ENCODE results near the gene FAM131A.

FAM131A gene

DNA sequence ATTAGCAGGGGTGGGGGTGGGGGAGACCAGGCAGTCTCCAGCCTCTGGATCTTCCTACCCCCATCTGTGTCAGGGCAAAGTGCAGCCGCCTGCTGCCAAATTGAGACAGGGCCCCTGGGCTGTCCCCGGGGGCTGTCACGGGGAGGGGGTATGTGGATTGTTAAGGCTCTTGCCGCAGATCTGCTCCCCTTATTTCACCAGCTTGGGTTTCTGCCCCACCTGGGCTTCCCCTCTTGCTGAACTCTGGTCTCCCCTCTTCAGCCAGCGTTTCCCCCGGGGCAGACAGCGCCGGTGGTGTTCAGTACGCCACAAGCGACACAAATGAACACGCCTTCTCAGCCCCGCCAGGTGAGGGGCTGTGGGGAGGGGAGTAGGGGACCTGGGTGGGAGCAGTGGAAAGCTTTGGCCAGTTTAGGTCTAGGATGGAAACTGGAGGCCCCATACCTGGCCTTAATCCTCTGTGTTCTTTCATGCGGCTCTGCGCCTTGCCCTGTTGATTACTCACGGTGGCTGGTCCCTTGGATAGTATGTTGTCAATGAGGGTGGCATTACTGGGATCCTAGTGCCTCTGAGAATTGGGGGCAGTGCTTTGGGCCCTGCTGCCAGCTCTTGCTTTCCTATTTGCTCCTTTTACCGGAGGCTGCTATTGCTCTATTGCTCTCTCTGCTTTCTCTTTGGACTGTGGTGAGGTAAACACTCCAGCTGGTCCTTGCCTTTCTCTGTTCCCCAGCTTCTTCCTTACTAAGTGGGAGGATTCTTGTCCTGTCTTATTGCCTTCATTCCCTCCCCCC lies 21.3 kb upstream of the FAM131A start:
- DNase-seq (ENCODE audit: low spot score) = no peak

- no peak for DNase-seq (ENCODE audit: low spot score)
These were observed 20.6 kb upstream of the FAM131A start for GRCh38 chr3:184316792-184317191.

DNA sequence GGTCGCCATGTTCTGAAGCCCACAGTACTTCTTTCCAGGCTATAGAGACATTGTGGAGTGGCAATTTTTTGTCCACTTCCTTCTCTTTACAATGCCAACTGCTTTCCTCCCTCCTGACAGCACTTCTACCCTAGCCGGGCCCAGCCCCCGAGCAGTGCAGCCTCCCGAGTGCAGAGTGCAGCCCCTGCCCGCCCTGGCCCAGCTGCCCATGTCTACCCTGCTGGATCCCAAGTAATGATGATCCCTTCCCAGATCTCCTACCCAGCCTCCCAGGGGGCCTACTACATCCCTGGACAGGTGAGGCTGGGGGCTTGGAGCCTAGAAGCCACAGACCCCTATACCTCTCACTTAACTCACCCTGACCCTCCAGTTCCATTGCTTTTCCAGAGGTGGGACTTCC lies 20.2 kb upstream of the FAM131A start:
- no peak for DNase-seq (ENCODE audit: low spot score)

DNA sequence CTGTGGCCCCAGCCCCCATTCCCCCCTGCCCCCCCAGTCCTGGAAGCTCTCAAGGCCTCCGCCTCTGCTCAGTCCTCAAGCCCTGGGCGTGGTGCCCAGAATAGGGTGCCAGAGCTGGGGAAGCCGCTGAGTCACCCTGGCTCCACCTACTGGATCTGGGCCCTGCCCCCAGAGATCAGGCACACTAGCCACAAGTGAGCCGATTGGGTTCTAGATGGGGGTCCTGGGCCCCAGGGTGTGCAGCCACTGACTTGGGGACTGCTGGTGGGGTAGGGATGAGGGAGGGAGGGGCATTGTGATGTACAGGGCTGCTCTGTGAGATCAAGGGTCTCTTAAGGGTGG lies 17.3 kb upstream of the FAM131A start:
- no peak for DNase-seq (ENCODE audit: low spot score)

GRCh38 chr3:184321666-184322065 lies 15.7 kb upstream of the FAM131A start:
- no peak for DNase-seq (ENCODE audit: low spot score)

GRCh38 chr3:184322731-184323487 lies 14.5 kb upstream of the FAM131A start:
- DNase-seq (ENCODE audit: low spot score) = no peak

- no peak for DNase-seq (ENCODE audit: low spot score)
These were observed 13.7 kb upstream of the FAM131A start for GRCh38 chr3:184323696-184324095.

DNA sequence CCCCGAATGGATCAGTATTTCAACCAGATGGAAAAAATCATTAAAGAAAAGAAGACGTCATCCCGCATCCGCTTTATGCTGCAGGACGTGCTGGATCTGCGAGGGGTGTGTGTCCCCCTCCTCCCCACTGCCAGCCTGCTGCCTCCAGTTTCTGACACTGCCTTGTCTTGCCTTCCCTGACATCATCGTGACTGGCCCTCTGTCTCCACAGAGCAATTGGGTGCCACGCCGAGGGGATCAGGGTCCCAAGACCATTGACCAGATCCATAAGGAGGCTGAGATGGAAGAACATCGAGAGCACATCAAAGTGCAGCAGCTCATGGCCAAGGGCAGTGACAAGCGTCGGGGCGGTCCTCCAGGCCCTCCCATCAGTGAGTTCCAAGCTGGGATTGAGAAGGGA lies 12.1 kb upstream of the FAM131A start:
- DNase-seq (ENCODE audit: low spot score) = no peak

DNA sequence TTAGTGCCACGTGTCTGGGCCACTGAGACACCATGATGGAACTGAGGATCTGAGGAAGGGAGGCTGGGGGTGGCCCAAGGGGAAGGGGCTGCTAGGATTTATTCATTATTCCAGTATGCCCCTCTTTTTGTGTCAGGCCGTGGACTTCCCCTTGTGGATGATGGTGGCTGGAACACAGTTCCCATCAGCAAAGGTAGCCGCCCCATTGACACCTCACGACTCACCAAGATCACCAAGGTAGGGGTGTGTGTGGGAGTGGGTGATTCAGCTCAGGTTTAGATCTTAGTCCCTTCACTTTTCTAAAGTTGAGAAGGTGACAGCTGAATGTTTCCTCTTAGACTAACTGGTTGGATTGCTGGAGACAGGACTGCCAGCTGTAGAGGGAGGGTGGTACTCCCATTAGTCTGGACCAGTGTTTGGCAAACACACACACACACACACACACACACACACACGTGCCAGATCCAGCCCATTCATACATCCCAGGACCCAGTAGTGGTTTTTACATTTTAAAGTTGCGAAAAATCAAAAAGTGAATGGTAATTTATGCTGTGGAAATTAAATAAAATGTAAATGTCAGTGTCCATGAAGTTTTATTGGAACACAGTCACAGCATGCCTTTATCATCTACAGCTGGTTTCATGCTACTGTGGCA lies 11.6 kb upstream of the FAM131A start:
- DNase-seq (ENCODE audit: low spot score) = no peak

DNA sequence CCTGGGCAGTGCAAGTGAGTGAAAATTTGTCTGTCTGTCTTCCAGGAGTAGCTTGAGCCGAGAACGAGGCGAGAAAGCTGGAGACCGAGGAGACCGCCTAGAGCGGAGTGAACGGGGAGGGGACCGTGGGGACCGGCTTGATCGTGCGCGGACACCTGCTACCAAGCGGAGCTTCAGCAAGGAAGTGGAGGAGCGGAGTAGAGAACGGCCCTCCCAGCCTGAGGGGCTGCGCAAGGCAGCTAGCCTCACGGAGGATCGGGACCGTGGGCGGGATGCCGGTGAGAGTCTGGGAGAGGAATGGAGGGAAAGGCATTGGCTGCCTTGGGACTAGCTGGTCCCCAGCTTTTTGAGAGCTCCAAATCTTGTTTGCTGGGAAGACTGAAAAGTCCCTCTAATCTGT lies 10.2 kb upstream of the FAM131A start:
- DNase-seq (ENCODE audit: low spot score) = no peak

DNA sequence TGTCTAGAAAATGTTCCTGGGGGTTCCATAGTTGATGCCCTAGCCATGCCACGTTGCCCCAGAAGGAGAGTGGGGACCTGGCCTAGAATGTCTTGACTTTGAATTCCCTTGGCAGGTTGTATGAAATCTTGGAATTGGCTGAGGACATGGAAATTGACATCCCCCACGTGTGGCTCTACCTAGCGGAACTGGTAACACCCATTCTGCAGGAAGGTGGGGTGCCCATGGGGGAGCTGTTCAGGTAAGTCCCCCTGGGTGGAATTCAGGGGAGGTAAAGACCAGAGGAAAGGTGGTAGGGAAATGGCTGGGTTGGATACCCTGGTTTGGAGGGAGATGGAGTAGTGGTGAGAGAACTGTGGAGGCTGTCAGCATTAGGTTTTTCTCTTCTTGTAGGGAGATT lies 8.9 kb upstream of the FAM131A start:
- no peak for DNase-seq (ENCODE audit: low spot score)

- no peak for DNase-seq (ENCODE audit: low spot score)
These were observed 4.9 kb upstream of the FAM131A start for GRCh38 chr3:184332370-184333090.

GRCh38 chr3:184333190-184333589 lies 4.2 kb upstream of the FAM131A start:
- DNase-seq (ENCODE audit: low spot score) = no peak

GRCh38 chr3:184333700-184334099 lies 3.7 kb upstream of the FAM131A start:
- DNase-seq (ENCODE audit: low spot score) = no peak

GRCh38 chr3:184334470-184335158 lies 2.8 kb upstream of the FAM131A start:
- DNase-seq (ENCODE audit: low spot score) = no peak

DNA sequence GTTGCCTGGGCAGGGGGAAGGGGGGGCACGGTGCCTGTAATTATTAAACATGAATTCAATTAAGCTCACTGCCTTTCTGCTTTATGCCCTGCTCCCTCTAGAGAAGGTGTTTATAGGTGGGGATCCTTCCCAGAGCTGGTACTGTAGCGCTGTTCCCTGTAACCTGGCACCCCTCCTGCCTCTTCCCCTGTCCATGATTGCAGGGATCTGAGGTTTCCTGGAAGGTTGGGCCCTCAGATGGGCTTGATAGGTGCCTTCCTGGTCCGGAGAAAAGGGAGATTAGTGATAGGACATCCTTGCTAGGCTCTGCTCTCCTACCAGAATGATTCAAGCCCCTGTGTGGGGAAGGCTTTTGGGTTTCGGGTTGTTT lies 2.1 kb upstream of the FAM131A start:
- DNase-seq (ENCODE audit: low spot score) = no peak

- DNase-seq (ENCODE audit: low spot score) = peak; percentile 83
These were observed 1.5 kb upstream of the FAM131A start for GRCh38 chr3:184335661-184336546.

DNA sequence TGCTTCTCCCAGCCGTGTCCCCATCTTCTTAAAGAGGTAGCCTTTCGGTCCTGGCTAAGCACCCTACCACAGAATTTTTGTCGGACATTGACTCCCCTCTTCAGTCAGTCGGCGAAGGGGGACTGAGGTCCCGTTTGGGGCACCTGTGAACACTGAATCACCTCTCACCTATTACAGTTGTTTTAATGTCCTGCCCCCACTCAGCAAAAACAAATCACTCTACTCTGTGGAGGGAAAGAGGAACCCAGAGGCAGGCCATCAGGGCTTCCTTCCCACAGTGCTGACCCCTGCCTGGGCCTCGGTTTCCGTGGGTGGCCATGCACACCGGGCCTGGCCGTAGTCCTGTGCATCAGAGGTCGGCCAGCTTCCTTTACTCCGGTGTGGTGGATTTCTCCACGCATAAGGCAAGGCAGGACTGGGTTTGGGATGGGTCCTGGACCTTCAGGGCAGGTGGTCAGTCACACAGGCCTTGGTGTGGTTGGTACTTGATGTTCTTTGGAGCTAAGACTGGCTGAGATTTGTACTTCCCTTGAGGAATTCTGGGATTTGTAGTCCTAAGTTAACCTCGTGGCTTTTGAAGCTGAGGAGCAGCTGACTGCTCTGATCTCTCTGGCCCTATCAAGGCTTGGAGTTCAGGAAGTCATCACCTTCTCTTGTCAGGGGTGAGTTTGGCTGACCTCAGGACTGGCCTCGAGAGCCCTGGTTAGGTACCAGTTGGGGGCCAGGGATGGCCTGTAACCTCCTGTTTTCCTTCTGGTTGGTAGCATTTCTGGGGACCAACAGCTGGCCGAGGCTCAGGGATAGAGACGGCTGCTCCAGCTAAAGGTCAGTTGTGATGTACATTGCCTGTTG lies 627 bp upstream of the FAM131A start:
- peak; percentile 84 for DNase-seq (ENCODE audit: low spot score)

DNA sequence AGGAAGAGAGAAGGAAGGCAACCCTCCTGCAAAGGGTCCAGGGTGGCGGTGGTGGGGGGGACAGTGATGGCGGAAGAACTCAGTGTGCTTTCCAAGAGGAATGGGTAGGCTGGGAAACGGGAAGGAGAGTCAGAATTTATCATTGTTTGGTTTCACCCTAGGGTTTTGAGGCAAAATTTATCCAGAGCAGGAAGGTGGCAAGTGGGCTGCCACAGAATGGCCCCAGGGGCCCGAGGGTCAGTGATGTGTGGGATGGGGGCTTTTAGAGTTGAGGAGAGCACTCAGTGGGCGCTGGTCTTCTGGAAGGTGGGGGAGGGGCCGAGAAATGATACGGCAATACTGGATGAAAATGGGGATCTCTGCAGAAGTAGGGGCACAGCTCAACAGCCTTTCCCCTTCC lies 581 bp downstream of the FAM131A start:
- DNase-seq (ENCODE audit: low spot score) = no peak

Data from SK-N-DZ (cell line).